HepG2 (cell line): Measurements from ENCODE around the gene TACC2. TPM values are rescaled to one million over a fixed set of nuclear protein-coding genes. Genes with fewer than 3 reads are reported as not detected.

Experiments used
- ATF7 ChIP-seq, 2 experiments: fragments of 450-650 bp in 1 of 2; sonication (generic) in 1 of 2; formaldehyde crosslinking in 1 of 2; IDR thresholded peaks; 2 replicates each; pipeline versions ENCODE4 v1.4.0 to v1.6.1; 2016 to 2020; ENCODE audit warnings: antibody characterized with exemption in 1 of 2, mild to moderate bottlenecking in 1 of 2, missing genetic modification reagents in 1 of 2
- BATF2 ChIP-seq: sonication (generic); formaldehyde crosslinking; IDR thresholded peaks from 2 replicates; pipeline ENCODE4 v1.8.0; 2022; ENCODE audit warnings: mild to moderate bottlenecking, missing genetic modification reagents, moderate library complexity
- DBP ChIP-seq: sonication (generic); formaldehyde crosslinking; IDR thresholded peaks from 2 replicates; pipeline ENCODE4 v1.4.0; 2020; ENCODE audit warnings: missing genetic modification reagents; ENCODE audit errors: not compliant biosample characterization
- NCOR1 ChIP-seq: fragments of 200-600 bp; sonication (generic); IDR thresholded peaks from 2 replicates; pipeline ENCODE4 v1.7.0; 2017; ENCODE audit warnings: antibody characterized with exemption, low read length, borderline replicate concordance
- NKX3-1 ChIP-seq: sonication (generic); formaldehyde crosslinking; IDR thresholded peaks from 2 replicates; pipeline ENCODE4 v1.5.0; 2020; ENCODE audit warnings: missing genetic modification reagents
- NR2F1 ChIP-seq, 2 experiments: fragments of 450-650 bp in 1 of 2; formaldehyde crosslinking in 1 of 2; IDR thresholded peaks; 2 replicates each; pipeline versions ENCODE4 v1.5.0 to v1.6.1; 2016 to 2020; ENCODE audit warnings: mild to moderate bottlenecking in 1 of 2, missing compliant biosample characterization in 1 of 2, missing genetic modification reagents in 1 of 2, moderate library complexity in 1 of 2
- NR3C1 ChIP-seq: sonication (generic); formaldehyde crosslinking; IDR thresholded peaks from 2 replicates; pipeline ENCODE4 v1.4.0; 2020; ENCODE audit warnings: missing genetic modification reagents
- POLR2A ChIP-seq, 2 experiments: IDR thresholded peaks; 2 replicates each; pipeline ENCODE4 v1.6.1; 2011; ENCODE audit warnings: low read depth in 2 of 2, low read length in 2 of 2, mild to moderate bottlenecking in 1 of 2, moderate library complexity in 1 of 2; ENCODE audit not compliant: insufficient read depth in 1 of 2
- PRDM4 ChIP-seq: sonication (generic); formaldehyde crosslinking; IDR thresholded peaks from 2 replicates; pipeline ENCODE4 v1.9.0; 2021; ENCODE audit warnings: missing genetic modification reagents, borderline replicate concordance
- STAT5B ChIP-seq: sonication (generic); formaldehyde crosslinking; IDR thresholded peaks from 2 replicates; pipeline ENCODE4 v1.4.0; 2020; ENCODE audit warnings: missing genetic modification reagents
- TEAD3 ChIP-seq: optimal IDR thresholded peaks from 2 replicates; pipeline ENCODE3; 2016; ENCODE audit warnings: borderline replicate concordance
- TFAP4 ChIP-seq: sonication (generic); IDR thresholded peaks from 2 replicates; pipeline ENCODE4 v1.6.1; 2016; ENCODE audit warnings: low read depth, borderline replicate concordance
- THAP11 ChIP-seq: IDR thresholded peaks from 2 replicates; pipeline ENCODE4 v1.6.1; 2016; ENCODE audit warnings: missing biosample characterization, missing genetic modification reagents
- TOPORS ChIP-seq: sonication (generic); formaldehyde crosslinking; IDR thresholded peaks from 2 replicates; pipeline ENCODE4 v1.8.0; 2023; ENCODE audit warnings: mild to moderate bottlenecking, missing genetic modification reagents
- ZFX ChIP-seq: sonication (generic); formaldehyde crosslinking; IDR thresholded peaks from 2 replicates; pipeline ENCODE4 v1.4.0; 2020; ENCODE audit warnings: mild to moderate bottlenecking, low read depth, missing genetic modification reagents, moderate library complexity
- ZNF333 ChIP-seq: sonication (generic); formaldehyde crosslinking; IDR thresholded peaks from 2 replicates; pipeline ENCODE4 v1.4.0; 2020; ENCODE audit warnings: mild to moderate bottlenecking, missing genetic modification reagents, borderline replicate concordance
- ZNF362 ChIP-seq: sonication (generic); formaldehyde crosslinking; IDR thresholded peaks from 2 replicates; pipeline ENCODE4 v1.4.0; 2020; ENCODE audit warnings: missing genetic modification reagents, mild to moderate bottlenecking, borderline replicate concordance
- ZNF496 ChIP-seq: sonication (generic); formaldehyde crosslinking; IDR thresholded peaks from 2 replicates; pipeline ENCODE4 v1.8.1; 2023; ENCODE audit warnings: mild to moderate bottlenecking, moderate library complexity, missing genetic modification reagents; ENCODE audit not compliant: insufficient replicate concordance
- ZNF670 ChIP-seq: sonication (generic); formaldehyde crosslinking; IDR thresholded peaks from 2 replicates; pipeline ENCODE4 v1.8.0; 2022; ENCODE audit warnings: mild to moderate bottlenecking, missing genetic modification reagents, borderline replicate concordance
- ZNF878 ChIP-seq: sonication (generic); formaldehyde crosslinking; IDR thresholded peaks from 2 replicates; pipeline ENCODE4 v1.8.1; 2023; ENCODE audit warnings: mild to moderate bottlenecking, missing genetic modification reagents, moderate library complexity
- polyA plus RNA-seq, 8 experiments: library from polyadenylated mRNA; depleted of rRNA in 3 of 8; stranded (reverse) in 7 of 8; unstranded in 1 of 8; fragments of >200 nt; fragmentation: Illumina TruSeq in 4 of 8; extraction: Trizol in 4 of 8; gene quantifications; 2 replicates each; pipeline versions ENCODE4 v1.2.1 to v1.2.3, GENCODE V29; 2011 to 2016; ENCODE audit warnings: low read depth in 4 of 8, missing spikeins in 1 of 8, mixed read lengths in 1 of 8; ENCODE audit not compliant: insufficient read depth in 1 of 8
- total RNA-seq, 5 experiments: library from RNA; depleted of rRNA; stranded (reverse); fragments of >200 nt; fragmentation: Illumina TruSeq; extraction: Trizol; gene quantifications; 2 replicates each; pipeline ENCODE4 v1.2.3, GENCODE V29; 2016; ENCODE audit warnings: low read depth in 1 of 5
- TF ChIP-seq, protein P1 (sequence below): sonication (generic); formaldehyde crosslinking; IDR thresholded peaks from 2 replicates; pipeline ENCODE4 v1.5.0; 2020; ENCODE audit warnings: missing genetic modification reagents

The TACC2 gene
- total and polyA plus RNA-seq, 2 of the 13 experiments (the other 11 are each of a cell fraction or from before 2014, with no cell fraction given), result 11.8 to 16.0 TPM

DNA sequence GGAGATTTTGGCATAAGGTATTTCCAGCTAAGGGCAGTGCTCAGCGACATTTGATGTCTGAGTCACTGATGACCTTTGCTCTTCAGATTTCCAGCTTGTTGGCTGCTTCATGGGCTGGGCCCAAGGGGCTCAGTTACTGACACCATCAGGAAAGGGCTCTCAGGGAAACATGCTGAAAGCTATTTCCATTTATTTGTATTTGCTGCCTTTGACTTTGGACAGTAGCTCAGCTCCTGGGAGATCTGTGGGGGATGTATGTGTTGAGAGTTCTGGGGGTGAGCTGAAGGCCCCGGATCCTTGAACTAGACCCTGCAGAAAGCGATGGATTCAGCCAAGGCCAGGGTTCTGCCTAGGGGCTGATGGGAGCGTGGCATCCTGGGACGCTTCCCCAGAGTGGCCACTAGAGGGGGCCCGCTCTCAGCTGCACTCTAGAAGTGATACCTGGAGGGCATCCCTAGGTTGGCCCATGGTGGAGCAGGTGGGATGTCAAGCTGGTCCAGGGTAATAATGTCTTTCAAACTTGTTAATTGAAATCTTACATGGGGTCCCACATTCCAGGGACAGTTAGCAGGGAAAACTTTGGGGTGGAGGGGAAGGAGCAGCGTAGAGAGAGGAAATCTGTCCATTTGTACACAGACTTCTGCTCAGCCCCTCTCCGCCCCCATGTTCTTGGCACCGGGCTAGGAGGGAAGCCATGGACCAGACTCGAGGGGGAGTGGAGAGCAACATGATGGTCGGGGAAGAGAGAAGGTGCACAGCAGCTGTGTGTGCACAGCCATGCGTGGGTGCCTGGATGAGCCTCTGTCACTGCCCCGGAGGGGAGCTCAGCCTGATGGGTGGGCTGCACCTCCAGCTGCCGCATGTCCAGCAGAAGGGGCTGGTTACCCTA, 279.1 kb downstream of the TACC2 start (continued):
- TF ChIP-seq, protein P1, sequence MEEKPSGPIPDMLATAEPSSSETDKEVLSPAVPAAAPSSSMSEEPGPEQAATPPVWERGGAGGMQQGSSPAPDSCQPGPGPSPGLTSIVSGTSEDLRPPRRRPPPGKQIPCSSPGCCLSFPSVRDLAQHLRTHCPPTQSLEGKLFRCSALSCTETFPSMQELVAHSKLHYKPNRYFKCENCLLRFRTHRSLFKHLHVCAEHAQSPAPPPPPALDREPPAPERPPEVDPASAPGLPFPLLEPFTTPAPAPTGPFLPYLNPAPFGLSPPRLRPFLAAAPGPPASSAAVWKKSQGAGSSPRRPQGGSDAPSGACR (CRISPR knock-in tag), result no peak
- TF ChIP-seq TOPORS (CRISPR knock-in tag) (no peak), PRDM4 (CRISPR knock-in tag) (no peak), TEAD3 (CRISPR knock-in tag) (peak; percentile 22), NKX3-1 (CRISPR knock-in tag) (no peak), NR3C1 (CRISPR knock-in tag) (no peak), ZNF362 (CRISPR knock-in tag) (no peak), NCOR1 (peak; percentile 37; the same call in 1 of the 2 replicates), ZNF878 (CRISPR knock-in tag) (no peak), BATF2 (CRISPR knock-in tag) (no peak), NR2F1 (CRISPR knock-in tag; IDR thresholded peaks at IDR 0.05) (peak in 1 of 2 experiments; percentile 71; a peak in 2 of 4 replicates), POLR2A (IDR thresholded peaks at IDR 0.05; ENCODE audit: insufficient read depth in 1 of 2, low read depth in 2 of 2, low read length in 2 of 2) (no peak), STAT5B (CRISPR knock-in tag) (no peak), ZNF670 (CRISPR knock-in tag) (no peak), ATF7 (IDR thresholded peaks at IDR 0.05) (no peak), ATF7 (CRISPR knock-in tag; IDR thresholded peaks at IDR 0.05) (no peak), TFAP4 (0 out of 2 replicates have a peak, but pooled peaks have one; percentile 27), THAP11 (CRISPR knock-in tag) (0 out of 2 replicates have a peak, but pooled peaks have one; percentile 30), ZNF333 (CRISPR knock-in tag) (no peak), DBP (CRISPR knock-in tag) (no peak), ZFX (CRISPR knock-in tag) (peak; percentile 52; the same call in 1 of the 2 replicates), ZNF496 (CRISPR knock-in tag) (no peak)
